Activated CD4-positive, alpha-beta T cell treated with anti-CD3 and anti-CD28 coated beads for 1 hour (primary cell): Measurements from ENCODE around the gene NFKB1.
"Not testable (repeated sequence)": the region's sequence is repeated elsewhere in the genome, so short reads cannot be mapped to it uniquely, and the experiment has no call there.

Source experiments
- DNase-seq: peaks from one replicate; pipeline ENCODE4 v3.0.0-alpha.2; 2020

NFKB1 gene

GRCh38 chr4:102604222-102604940, 103.2 kb downstream of the NFKB1 start:
- DNase-seq, result no peak

- DNase-seq, result no peak
These were observed 105.1 kb downstream of the NFKB1 start for GRCh38 chr4:102606261-102606660.

DNA sequence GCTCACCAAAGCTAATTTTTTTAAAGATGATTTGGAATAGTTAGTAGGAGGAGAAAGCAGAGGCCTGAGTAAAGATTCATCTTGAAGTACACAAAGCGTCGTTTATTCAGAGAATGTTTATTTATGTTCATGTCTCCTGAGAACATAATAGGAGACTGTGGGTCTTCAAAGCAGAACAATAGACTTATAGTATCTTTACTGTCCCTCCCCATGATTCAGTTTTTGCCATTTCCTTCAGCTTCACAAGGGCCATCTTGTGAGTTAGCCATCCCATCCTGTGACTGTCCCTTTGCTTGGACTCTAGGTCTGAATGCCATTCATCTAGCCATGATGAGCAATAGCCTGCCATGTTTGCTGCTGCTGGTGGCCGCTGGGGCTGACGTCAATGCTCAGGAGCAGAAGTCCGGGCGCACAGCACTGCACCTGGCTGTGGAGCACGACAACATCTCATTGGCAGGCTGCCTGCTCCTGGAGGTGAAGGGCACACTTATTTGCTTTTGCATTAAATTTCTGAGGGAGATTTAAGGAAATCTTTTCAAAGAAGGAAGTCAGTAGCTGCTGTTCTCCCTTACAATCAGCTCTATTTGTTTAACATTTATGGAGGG, 105.8 kb downstream of the NFKB1 start:
- no peak for DNase-seq

DNA sequence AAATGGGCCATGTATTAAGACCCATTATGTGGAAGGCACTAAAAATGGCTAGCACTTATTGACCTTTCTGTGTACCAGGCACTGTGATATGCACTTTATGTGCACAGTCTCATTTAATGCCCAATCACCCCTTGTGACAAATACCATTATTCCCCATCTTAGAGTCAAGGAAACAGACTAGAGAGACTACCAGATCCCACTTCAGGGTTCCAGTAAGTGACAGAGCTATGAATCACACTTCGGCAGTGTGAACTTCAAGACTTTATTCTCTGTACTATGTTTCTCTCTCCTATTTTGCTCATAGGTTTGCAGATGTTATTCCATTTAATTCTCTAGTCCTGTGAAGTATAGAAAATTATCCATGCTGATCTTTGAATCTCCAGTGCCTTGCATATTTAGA, 107.0 kb downstream of the NFKB1 start:
- DNase-seq, result no peak

GRCh38 chr4:102610007-102610406, 108.8 kb downstream of the NFKB1 start:
- no peak for DNase-seq

DNA sequence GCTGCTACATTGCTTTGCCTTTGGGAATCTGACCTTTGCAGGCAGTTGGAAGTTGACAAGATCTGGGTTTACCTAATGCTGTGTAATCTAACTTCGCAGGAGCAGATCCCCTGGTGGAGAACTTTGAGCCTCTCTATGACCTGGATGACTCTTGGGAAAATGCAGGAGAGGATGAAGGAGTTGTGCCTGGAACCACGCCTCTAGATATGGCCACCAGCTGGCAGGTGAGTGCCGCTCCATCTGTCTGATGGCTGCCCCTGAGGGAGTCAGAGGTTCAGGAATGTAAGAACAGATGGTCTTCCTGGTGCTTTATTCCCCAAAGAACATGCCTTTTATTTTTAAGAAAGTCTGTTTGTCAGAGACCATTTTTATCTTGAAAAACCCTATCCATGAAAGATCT, 109.3 kb downstream of the NFKB1 start:
- DNase-seq, result no peak

DNA sequence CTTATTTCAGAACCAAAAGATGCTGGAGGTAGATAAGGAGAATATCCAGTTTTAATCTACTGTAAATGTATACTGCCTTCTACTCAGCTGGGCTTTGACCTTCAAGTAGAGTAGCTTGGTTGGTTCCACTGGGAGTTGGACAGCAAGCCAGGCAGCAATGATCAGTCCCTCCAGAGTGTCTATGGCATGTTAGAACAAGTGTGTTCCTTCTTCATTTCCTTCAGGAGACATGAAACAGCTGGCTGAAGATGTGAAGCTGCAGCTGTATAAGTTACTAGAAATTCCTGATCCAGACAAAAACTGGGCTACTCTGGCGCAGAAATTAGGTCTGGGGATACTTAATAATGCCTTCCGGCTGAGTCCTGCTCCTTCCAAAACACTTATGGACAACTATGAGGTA, 111.1 kb downstream of the NFKB1 start:
- no peak for DNase-seq

GRCh38 chr4:102612824-102613366, 111.7 kb downstream of the NFKB1 start:
- DNase-seq, result no peak

DNA sequence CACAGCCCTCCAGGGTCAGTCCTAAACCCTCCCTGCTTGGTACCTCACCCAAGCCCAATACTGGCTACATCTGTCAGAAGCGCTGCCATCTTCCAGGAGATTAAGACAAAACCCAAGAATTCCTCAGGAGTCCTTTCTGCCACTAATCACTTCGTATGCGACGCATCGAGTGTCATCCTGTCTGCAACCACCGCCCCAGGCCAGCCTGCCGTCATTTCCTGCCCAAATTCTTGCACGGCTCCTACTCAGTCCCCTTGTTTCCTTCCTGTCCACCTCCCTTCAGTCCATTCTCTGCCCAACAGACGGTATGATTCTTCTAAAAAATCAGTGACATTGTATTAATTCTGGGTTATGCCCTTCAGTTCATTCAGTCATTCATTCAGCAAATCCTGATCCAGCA, 113.6 kb downstream of the NFKB1 start:
- no peak for DNase-seq

DNA sequence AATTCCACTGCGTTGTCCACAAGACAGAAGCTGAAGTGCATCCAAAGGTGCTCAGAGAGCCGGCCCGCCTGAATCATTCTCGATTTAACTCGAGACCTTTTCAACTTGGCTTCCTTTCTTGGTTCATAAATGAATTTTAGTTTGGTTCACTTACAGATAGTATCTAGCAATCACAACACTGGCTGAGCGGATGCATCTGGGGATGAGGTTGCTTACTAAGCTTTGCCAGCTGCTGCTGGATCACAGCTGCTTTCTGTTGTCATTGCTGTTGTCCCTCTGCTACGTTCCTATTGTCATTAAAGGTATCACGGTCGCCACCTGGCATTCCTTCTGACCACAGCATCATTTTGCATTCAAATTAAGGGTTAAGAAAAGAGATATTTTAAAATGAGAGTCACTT, 115.5 kb downstream of the NFKB1 start:
- no peak for DNase-seq

GRCh38 chr4:102619021-102619420, 117.9 kb downstream of the NFKB1 start:
- not testable (repeated sequence) for DNase-seq

GRCh38 chr4:102619776-102620631, 118.8 kb downstream of the NFKB1 start:
- not testable (repeated sequence) for DNase-seq

- no peak for DNase-seq
These were observed 119.7 kb downstream of the NFKB1 start for GRCh38 chr4:102620697-102621497.

GRCh38 chr4:102623622-102624021, 122.5 kb downstream of the NFKB1 start:
- no peak for DNase-seq

- DNase-seq, result no peak
These were observed 123.3 kb downstream of the NFKB1 start for GRCh38 chr4:102624505-102624904.

DNA sequence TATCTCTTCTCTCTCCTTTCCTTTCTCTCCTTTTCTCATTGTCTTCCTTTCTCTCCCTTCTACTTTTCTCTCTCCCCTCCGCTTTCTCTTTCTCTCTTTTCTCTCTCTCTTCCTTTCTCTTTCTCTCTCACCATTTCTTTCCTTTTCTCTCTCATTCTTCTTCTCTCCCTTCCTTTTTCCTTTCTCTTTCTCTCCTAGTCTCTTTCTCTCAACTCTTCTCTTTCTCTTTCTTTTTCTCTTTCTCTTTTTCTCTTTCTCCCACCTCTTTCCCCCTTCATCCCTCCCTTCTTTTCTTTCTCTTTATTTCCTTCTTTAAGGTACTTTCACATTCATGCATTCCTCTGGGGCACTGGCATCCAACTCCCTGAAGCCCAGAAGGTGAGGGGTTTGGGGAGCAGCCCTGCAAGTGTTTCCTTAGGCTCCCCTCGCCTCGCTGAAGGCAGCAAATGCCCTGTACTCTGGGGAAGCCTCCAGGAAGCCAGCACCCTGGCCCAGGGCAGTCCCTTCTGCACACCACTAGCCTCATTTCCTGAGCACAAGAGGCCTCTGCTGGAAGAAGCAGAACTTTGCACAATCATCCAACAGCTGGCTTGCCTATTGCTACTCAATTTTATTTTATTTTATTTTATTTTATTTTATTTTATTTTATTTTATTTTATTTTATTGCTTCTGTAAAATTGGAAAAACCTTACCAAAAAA, 124.2 kb downstream of the NFKB1 start:
- DNase-seq, result peak; percentile 49

DNA sequence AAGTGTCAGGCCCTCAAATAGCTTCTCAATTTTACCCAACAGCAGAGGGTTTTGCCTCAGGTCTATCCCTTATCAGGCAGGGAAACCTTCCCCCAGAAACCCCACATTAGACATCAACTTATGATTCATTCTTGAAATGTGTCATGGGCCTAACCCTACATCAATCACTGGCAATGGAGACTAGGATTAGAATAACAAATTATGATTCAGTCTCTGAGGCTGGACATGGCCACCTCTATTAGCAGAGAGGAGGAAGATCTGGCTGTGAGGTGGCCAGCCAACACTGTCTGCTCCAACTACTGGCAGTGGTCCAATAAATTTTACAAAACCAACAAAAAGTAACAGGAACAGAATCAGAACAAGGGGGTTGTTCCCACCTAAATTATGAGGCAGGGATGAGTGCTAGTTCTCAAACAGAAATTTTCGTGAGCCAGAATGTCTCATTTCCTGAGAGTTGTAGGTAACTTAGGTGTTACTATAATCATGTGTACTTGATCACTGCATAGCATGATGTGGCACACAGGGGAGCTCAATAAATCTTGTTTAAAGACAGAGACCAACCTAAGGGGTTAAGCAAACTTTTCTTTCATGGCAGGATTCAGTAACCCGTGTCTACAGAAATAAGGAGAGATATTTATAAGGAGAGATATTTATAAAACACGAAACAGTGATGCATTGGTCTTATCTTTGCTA, 126.8 kb downstream of the NFKB1 start:
- no peak for DNase-seq

DNA sequence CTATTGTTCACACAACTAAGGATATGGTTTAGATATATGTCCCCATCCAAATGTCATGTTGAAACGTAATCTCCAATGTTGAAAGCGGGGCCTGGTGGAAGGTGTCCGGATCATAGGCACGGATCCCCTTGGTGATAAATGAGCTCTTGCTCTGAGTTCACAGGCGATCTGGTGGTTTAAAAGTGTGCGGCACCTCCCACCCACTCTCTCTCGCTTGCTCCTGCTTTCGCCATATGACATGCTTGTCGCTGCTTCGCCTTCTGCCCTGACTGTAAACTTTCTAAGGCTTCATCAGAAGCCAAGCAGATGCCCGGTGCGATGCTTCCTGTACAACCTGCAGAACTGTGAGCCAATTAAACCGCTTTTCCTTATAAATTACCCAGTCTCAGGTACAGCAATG, 128.5 kb downstream of the NFKB1 start:
- no peak for DNase-seq

- DNase-seq, result no peak
These were observed 130.5 kb downstream of the NFKB1 start for GRCh38 chr4:102631616-102632015.

DNA sequence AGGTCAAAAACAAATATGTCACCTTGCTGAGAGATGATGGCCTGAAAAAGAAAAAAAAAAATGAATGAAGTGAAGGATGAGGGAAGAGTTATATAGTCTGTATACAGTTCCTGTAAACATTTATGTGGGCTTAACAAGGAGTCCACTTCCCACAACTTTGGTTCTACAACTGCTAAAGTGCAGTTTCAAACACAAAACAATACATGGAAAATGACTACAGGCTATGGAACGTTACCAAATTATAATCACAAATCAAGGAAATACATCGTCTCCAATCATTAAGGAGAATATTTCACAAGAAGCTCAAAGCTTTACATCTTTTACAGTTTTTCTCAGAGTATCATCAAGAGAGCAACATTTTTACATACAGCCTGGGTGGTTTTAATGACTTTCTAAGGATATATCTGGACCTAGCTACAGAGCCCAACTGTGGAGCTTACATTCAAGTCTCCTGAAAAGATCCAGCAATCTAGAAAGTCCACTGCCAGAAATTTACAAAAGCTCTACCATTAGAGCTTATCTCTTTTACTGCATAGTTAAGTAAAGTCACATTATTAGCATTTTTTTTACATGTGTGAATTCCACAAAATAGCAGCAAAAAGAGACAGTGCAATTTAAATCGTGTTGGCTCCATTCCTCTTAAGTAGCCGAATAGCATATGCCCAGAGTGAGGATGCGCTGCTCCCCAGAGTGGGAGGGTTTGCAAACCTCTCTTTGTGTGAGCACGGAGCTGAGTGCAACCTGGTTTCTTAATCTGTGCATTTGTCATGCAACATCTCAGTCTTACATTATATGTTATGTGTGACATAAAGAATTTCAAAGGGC, 131.3 kb downstream of the NFKB1 start:
- no peak for DNase-seq

- no peak for DNase-seq
These were observed 131.9 kb downstream of the NFKB1 start for GRCh38 chr4:102633100-102633499.
